NCI-H446 treated with DMSO at 0.1 percent for 48 hours (cell line): ENCODE results near the gene FOXK2.
"Not testable (repeated sequence)": the region's sequence is repeated elsewhere in the genome, so short reads cannot be mapped to it uniquely, and the experiment has no call there.

Experiments
- DNase-seq: peaks from one replicate; lab custom pipeline; 2025; lab: John Stamatoyannopoulos, UW

The FOXK2 gene

DNA sequence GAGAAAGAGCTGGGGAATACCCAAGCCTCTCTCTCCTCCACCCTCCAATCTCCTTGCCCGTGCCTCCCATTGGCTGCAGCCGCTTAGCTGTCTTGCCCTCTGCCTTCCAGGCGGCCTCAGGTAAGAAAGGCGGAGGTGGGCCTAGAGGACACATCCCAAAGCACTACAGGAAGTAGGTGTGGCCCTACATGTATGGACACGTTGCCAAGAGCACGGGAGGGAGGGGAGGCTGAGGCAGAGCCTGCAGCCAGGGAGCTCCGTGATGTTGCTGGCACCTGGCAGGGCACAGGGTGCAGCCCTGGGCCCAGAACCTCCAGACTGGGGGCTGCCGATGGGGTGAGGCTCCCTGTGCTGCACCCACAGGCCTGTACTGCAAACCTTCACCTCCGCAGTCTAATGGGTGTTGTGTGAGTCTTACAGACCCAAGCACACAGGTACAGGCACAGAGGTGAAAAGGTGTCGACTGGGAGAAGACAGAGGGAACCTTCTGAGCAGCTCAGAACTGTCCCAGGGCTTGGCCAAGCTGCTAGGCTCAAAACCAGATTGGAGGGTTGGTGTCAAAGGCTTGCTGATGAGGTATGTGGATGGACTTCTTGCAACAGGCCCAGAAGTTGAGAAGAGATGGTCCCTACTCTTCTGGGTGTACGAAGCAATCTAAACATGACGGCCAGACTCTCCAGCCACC, 23.5 kb upstream of the FOXK2 start:
- DNase-seq, result no peak

DNA sequence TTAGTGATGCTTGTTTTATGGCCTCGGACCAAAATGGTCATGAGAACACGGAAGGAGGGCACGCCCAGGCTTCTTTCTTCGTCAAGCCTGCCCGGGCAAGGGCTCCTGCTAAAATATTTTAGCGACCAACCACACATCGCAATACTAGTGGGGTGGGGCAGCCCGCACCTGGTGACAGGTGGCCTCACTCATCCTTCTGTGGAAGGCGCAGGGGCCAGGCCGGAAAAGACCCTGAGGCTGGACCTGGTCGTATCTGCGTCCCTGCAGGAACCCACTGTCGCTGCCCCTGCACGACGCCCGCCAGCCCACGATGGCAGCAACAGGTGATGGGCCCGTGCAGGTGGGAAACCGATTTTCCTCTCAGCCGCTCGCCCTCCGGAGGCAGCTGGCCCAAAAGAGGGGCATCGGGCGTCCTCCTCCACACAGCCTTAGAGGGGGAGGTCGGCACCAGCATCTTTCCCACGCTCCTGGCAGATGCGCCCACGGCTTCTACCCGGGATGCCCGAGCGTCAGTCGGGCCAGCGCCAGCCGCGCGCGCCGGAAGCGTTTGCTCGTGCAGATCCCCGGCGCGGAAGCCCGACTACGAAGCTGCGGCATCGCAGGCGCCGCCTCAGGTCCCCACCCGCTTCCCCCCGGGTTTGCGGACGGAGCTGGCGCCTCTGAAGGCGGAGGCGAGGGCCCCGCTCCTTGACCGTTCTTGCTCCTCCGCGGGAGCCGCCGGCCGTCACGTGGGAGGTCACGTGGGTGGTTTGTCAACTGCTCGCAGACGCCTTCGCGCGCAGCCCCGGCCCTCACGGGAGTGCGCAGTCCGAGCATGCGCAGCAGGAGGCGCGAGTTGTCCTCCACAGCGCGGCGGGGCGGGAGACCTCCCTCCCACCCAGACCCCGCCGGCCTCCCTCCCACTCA, 22.8 kb upstream of the FOXK2 start:
- peak; percentile 85 for DNase-seq

DNA sequence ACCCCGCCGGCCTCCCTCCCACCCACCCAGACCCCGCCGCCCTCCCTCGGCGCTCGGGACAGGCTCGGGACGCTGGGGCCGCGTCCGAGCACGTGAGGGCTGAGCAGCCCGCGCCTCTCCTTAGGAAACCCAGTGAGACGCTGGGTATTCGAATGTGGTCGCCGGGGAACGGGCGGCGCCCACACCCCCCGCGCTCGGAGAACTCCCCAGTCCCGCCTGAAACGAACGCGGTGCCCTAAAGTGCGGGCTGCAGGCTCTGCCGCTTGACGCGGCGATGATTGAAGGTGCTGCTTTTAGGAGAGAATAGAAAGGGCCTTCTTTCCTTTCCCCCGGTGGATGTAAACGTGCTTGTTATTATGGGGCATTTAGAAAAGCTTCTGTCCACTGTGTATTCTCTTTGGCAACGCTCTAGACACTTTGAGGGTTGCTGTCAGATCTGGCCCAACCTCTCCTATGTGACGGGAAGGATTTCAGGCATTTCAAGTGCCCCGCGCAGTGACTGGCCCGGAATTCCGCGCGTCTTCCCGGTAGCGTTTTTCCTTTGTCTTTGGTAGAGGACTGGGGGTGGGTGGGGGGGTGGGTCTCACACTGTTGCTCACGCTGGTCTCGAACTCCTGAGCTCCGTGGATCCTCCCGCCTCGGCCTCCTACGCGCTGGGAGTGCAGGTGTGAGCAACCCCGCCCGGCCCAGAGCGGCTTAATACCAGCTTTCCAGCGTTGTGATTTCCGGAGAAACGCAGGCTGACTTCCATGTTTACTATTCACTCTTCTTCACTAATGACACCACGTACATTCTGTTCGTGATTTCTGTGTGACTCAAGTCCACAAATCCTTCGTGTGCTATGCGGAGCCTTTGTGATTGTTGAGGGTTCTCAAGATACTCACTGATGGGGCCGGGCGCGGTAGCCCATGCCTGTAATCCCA, 21.8 kb upstream of the FOXK2 start:
- DNase-seq, result peak; percentile 55

DNA sequence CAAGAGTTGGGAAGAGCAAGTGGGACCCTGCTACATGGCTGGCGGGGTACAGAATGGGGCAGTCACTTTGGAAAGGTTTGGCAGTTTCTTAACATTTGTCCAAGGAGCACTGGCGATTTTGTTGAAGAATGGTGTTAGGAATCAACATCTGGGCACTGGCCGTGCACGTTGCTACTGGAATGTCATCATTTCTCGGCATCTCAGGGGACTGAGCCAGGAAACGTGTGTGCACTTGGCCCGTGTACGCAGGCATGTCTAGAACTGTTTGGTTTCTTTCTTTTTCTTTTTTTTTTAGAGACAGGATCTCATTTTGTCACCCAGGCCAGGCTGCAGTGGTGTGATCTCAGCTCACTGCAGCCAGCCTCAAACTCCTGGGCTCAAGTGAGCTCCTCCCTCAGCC, 17.3 kb upstream of the FOXK2 start:
- DNase-seq, result no peak

DNA sequence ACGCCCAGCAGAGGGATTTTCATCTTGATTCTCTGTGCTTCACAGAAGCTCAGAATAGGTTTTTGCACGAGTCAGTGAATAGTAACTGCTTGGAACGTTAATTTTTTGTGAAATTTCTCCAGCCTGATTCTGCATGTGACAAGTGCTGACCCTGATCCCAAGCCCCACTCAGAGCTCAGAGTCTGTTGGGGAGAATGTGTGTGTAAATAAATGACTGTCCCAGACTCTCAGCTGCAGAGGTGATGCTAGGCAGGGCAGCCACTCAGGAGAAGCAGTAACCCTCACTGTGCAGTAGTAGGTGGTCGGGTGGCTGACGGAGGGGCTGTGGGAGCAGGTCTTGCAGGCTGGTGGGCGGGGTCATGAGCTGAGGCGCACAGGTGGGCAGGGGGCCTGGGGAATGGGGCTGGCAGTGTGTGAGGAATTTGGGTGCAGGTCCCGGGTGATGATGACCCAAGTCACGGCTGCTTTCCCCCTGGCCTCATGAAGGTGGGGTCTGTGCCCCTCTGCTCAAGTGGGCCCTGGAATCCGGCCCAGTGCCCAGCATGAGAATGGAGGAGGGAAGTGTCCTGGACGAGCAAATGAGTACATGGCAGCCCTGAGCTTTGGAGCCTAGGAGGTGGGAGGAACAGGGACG, 16.3 kb upstream of the FOXK2 start:
- no peak for DNase-seq

DNA sequence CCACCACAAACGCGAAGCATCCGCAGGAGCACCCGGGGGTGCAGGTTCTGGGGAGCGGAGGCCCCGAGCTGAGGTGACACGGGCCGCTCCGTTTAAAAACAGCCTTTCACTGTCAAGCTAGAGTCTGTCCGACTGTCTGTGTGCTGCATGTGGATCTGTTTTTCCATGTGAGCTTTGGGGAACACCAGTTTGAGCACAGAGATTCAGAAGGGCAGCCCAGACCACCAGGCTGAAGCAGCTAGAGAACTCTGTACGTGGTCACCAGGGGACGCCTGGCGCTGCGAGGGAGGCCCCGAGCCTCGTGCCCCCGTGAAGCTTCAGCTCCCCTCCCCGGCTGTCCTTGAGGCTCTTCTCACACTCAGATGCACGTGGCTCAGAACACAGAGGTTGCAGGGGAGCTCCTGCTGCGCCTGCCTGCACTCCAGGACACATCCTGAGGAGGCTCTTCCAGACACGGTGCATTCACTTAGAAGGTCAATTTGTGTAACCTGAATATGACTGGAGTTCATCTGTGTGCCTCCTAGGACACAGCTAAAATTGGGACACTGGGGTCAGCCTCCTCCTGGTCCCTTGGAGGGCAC, 15.7 kb upstream of the FOXK2 start:
- DNase-seq, result no peak

DNA sequence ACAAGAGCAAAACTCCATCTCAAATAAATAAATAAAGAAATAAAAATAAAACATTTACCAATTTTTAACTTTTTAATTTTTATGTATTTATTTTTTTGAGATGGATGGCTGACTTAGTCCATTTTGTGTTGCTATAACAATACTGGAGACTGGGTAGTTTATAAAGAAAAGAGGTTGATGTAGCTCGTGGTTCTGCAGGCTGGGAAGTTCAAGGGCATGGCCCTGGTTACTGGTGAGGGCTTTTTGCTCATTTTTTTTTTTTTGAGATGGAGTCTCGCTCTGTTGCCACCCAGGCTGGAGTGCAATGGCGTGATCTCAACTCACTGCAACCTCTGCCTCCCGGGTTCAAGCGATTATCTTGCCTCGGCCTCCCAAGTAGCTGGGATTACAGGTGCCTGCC, 14.2 kb upstream of the FOXK2 start:
- no peak for DNase-seq

DNA sequence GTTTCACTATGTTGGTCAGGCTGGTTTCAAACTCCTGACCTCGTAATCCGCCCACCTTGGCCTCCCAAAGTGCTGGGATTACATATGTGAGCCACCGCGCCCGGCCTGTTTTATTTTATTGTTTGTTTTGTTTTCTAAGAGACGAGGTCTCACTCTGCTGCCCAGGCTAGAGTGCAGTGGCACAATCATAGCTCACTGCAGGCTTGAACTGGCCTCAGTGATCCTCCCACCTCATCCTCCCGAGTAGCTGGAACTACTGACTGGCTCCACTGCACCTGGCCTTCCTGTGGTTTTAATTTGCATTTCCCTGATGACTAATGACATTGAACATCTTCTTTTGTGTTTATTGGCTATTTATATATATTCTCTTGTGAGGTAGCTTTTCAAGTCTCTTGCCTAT, 13.1 kb upstream of the FOXK2 start:
- not testable (repeated sequence) for DNase-seq

DNA sequence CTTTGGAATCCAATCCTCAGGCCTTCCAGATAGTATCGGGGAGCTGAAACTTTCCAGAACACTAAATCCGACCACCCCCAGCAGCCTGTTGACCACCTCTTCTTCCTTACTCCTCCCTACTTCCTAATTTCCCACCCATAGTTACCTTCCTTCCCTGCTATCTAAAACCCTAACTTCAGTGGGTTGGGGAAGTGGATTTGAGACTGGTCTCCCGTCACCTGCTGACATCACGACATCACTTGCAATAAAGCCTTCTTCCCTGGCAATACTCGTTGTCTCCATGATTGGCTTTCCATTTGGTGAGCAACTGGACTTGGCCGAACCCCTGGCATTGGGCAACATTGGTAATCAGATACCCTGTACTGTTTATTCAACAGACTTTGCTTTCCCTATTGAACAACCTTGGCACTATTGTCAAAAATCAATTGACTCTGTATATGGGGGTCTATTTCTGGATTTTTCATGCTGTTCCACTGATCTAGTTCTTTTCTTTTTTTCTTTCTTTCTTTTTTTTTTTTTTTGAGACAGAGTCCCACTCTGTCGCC, 11.8 kb upstream of the FOXK2 start:
- DNase-seq, result no peak

DNA sequence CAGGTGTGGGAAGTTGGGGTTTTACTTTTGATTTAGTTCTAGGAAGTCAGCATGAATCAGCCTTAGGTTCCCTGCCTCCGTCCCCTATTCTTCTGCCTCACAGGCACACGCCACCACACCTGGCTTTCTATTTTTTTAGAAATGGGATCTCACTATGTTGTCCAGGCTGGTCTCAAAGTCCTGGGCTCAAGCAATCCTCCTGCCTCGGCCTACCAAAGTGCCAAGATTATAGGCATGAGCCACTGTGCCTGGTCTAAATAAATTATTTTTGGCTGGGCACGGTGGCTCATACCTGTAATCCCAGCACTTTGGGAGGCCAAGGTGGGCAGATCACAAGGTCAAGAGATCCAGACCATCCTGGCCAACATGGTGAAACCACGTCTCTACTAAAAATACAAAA, 7.9 kb upstream of the FOXK2 start:
- DNase-seq, result not testable (repeated sequence)

DNA sequence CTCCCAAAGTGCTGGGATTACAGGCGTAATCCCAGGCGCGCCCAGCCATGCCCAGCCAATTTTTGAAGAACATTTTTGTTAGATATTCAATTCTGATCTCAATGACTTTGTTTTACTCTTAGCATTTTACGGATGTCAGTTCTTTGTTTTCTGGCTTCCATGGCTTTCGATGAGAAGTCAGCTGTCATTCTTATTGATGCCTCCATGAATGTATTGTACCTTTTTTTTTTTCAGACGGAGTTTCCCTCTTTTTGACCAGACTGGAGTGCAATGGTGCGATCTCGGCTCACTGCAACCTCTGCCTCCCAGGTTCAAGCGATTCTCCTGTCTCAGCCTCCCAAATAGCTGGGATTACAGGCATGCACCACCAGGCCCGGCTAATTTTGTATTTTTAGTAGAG, 5.7 kb upstream of the FOXK2 start:
- DNase-seq, result not testable (repeated sequence)

DNA sequence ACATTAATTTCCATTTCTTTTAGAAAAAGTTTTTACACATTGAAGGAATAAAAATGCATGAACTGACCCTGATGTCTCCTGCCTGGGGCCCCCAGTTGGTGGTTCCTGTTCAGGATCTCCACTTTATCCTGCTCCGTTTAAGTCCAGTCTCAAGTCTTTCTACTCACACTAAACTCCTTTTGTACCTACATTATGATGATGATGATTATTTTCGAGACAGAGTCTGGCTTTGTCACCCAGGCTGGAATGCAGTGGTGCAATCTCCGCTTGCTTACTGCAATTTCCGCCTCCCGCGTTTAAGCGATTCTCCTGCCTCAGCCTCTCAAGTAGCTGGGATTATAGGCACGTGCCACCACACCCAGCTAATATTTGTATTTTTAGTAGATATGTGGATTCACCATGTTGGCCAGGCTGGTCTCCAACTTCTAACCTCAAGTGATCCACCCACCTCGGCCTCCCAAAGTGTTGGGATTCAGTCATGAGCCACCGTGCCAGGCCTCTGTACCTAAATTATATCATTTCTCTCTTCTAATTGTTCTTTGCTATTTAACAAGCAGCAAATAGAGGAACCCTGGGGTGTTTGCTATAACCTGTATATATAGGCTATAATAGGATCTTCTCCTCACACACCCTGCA, 2.2 kb upstream of the FOXK2 start:
- DNase-seq, result no peak

DNA sequence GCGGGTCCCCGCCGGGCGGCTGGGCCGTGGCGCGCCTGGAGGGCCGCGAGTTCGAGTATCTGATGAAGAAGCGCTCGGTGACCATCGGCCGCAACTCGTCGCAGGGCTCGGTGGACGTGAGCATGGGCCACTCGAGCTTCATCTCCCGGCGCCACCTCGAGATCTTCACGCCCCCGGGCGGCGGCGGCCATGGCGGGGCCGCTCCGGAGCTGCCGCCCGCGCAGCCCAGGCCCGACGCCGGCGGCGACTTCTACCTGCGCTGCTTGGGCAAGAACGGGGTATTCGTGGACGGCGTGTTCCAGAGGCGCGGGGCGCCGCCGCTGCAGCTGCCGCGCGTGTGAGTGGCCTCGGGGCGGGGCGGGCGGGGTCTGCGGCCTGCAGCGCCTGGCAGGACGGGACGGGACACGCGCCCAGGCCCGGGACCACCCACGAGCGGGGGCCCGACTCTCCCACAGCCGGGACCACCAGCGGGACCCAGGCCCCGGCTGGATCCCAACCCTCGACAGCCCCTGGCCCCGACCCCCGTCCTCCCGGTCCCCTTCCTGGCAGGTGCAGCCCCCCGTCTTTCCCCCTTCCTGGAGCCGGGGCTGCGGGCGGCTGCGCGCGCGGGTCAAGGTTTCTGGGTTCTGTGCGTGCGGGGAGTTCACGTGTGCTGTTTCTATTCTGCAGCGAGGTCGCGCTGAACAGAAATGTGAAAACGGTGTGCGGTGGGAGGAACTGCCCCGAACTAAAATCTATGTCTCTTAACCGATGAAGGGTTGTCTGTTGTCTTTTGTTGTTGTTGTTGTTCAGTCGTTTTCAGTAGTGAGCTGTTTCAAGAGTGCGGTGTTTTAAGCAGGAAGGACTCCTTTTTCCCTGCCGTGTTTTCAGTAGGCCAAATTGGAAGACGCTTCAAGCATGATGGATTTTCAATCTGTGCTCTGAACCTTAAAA, 705 bp downstream of the FOXK2 start:
- DNase-seq, result no peak

DNA sequence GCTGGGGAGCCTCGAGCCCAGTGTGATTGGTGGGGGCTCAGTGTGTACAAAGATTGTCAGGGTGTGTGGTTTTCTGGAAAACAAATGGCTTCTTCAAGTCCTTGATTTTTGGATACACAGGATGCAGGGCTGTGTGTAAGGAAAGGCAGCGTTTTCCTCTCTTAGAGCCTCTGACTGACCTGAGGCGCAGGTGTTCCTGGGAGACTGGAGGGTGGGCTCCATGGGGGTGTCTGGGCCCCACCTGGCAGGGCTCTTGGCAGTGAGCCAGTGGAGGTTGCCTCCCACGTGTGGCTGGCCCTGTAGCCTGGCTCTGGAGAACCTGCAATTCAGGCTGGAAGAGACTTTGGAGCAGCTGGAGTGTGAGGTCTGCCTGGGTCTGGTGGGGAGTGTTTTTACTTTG, 5.0 kb downstream of the FOXK2 start:
- DNase-seq, result no peak

DNA sequence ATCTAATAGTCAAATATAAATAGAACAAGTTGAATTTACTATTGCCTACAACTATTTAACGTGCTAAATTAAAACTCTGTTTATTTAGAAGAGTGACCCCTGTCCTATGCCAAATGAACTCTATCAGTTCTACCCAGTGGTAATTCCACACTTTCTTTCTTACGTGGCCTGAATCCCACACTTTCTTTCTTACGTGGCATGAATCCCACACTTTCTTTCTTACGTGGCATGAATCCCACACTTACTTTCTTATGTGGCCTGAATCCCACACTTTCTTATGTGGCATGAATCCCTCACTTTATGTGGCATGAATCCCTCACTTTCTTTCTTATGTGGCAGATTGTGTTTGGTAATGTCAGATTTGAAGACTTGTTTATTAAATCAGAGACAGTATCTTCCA, 6.2 kb downstream of the FOXK2 start:
- no peak for DNase-seq

DNA sequence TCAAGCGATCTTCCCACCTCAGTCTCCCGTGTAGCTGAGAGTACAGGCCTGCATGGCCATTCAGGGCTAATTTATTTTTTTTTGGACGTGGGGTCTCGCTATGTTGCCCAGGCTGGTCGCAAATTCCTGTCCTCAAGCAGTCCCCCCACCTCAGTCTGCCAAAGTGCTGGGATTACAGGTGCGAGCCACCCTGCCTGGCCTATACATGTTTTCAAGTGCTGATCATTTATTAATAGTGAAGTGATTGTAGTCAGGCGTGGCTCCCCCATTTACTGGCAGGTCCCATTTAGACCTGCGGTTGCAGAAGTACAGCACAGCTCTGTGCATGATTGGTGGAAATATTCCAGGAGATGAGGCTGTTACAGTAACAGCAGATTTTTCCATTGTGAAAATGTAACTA, 8.4 kb downstream of the FOXK2 start:
- no peak for DNase-seq

DNA sequence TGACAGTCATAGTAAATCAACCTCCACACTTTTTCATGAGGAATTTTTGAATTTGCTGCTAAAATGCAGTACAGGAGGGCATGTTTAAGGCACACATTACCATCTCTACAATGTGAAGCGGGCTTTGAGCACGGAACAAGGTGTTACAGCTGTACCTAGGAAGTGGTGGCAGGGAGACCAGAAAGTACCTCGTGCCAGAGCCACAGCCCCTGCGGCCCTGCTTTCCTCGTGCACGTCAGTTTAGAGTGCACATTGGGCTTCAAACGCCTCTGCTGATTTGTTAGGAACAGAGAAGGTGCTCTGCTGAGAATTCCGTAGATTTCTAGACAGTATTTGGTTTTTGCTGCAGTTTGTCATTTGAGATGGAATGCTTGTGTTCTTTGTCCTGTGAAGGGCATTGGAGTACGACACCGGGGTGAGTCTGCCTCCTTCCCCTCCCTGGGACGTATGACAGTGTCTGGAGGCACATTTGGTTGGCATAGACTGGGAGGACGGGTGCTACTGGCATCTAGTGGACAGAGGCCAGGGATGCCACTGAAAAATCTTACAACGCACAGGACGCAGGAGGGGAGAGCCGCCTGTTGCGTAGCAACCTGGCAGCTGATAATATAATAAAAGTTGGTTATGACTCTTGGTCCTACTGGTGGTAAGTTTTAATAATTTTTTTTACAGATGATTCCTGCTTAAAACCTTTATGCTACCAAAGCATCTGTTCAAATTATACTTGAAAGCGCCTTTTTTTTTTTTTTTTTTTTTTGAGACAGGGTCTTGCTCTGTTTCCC, 9.1 kb downstream of the FOXK2 start:
- no peak for DNase-seq

DNA sequence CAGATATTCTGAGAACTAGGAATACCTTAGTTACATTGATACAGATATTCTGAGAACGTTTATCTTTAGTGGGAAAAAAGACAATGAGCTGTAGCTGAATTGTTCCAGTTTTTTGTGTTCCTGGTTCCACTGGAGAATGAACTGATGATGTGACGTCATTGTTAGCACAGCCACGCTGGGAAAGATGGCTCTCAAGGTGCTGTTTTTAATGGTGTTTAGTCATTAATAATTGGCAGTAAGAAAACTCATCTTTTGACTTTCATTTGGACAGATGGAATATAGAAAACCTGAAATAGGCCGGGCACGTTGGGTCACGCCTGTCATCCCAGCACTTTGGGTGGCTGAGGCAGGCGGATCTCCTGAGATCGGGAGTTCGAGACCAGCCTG, 10.4 kb downstream of the FOXK2 start:
- no peak for DNase-seq

DNA sequence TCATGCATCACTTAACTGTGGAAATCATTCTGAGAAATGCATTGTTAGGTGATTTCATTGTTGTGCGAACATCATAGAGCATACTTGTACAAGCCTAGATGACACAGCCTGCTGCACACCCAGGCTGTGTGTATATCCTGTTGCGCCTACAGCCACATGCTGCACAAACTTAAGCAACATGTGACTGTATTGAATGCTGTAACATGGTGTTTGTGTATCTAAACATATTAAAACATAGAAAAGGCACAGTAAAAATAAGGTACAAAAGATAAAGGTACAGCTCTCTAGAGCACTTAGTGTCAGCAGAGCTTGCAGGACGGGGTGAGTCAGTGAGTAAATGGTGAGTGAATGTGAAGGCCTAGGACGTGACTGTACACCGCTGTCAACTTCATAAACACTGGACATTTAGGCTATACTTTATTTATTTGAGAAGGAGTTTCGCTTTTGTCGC, 11.9 kb downstream of the FOXK2 start:
- no peak for DNase-seq
